Measurements from ENCODE around the gene ZER1. TPM values are rescaled to one million over a fixed set of nuclear protein-coding genes. Genes with fewer than 3 reads are reported as not detected.
A peak's percentile ranks its signal among the peaks of the same experiment; 100 is the strongest.

The ZER1 gene
- total and polyA plus RNA-seq, 2 of the 8 experiments (the other 6 are each of a cell fraction or from before 2014, with no cell fraction given) = 20.5 to 26.6 TPM

- TF ChIP-seq SP1 (IDR thresholded peaks at IDR 0.05; ENCODE audit: low read depth, low read length) (0 out of 2 replicates have a peak, but pooled peaks have one; percentile 16), TAF1 (IDR thresholded peaks at IDR 0.05; ENCODE audit: low read depth, low read length) (peak; percentile 99), POLR2A (IDR thresholded peaks at IDR 0.05; ENCODE audit: control extremely low read depth in 1 of 2, low read depth in 2 of 2, low read length in 2 of 2) (peak; percentile 100)
Measured at GRCh38 chr9:128683340-128684064, 88.2 kb downstream of the ZER1 start (continued).

Small RNA genes within 50 kb of the gene (small RNA-seq; reads per million reads assigned to genes)
- not detected for gene RF00017 (ENCODE audit: insufficient read depth)
- not detected for gene RN7SL560P (ENCODE audit: insufficient read depth)

Other genes starting within 250 kb of the ZER1 start
- gene SPTAN1, start 219.3 kb downstream of the ZER1 start, total RNA-seq (2021; fragmentation: NEBNext Ultra II Directional; extraction: Animal tissue kit (Norgen Biotek cat#: 25700)) = 209 and 216 TPM in 2 replicates
- 182 and 242 TPM in 2 replicates for gene SPTAN1, start 219.3 kb downstream of the ZER1 start, polyA plus RNA-seq (2011; rRNA removed)
- gene DYNC2I2, start 115.1 kb downstream of the ZER1 start, total RNA-seq (2021; fragmentation: NEBNext Ultra II Directional; extraction: Animal tissue kit (Norgen Biotek cat#: 25700)) = 58.0 and 60.4 TPM in 2 replicates
- 78.5 and 113 TPM in 2 replicates for gene DYNC2I2, start 115.1 kb downstream of the ZER1 start, polyA plus RNA-seq (2011; rRNA removed)
- gene SET, start 82.7 kb downstream of the ZER1 start, total RNA-seq (2021; fragmentation: NEBNext Ultra II Directional; extraction: Animal tissue kit (Norgen Biotek cat#: 25700)) = 1,327 and 1,345 TPM in 2 replicates
- gene SET, start 82.7 kb downstream of the ZER1 start, polyA plus RNA-seq (2011; rRNA removed) = 466 and 513 TPM in 2 replicates
- 15.2 and 16.3 TPM in 2 replicates for gene PKN3, start 69.4 kb downstream of the ZER1 start, total RNA-seq (2021; fragmentation: NEBNext Ultra II Directional; extraction: Animal tissue kit (Norgen Biotek cat#: 25700))
- gene PKN3, start 69.4 kb downstream of the ZER1 start, polyA plus RNA-seq (2011; rRNA removed) = 15.7 and 24.4 TPM in 2 replicates
- 32.8 and 35.0 TPM in 2 replicates for gene ZDHHC12, start 47.8 kb downstream of the ZER1 start, total RNA-seq (2021; fragmentation: NEBNext Ultra II Directional; extraction: Animal tissue kit (Norgen Biotek cat#: 25700))
- 93.8 and 121 TPM in 2 replicates for gene ZDHHC12, start 47.8 kb downstream of the ZER1 start, polyA plus RNA-seq (2011; rRNA removed)
- 21.3 and 26.3 TPM in 2 replicates for gene TBC1D13, start 15.3 kb upstream of the ZER1 start, total RNA-seq (2021; fragmentation: NEBNext Ultra II Directional; extraction: Animal tissue kit (Norgen Biotek cat#: 25700))
- gene TBC1D13, start 15.3 kb upstream of the ZER1 start, polyA plus RNA-seq (2011; rRNA removed) = 24.7 and 33.0 TPM in 2 replicates
- gene ENDOG, start 46.6 kb upstream of the ZER1 start, total RNA-seq (2021; fragmentation: NEBNext Ultra II Directional; extraction: Animal tissue kit (Norgen Biotek cat#: 25700)) = 17.5 and 22.4 TPM in 2 replicates
- gene ENDOG, start 46.6 kb upstream of the ZER1 start, polyA plus RNA-seq (2011; rRNA removed) = 23.4 and 31.8 TPM in 2 replicates
- 73.4 and 77.8 TPM in 2 replicates for gene SPOUT1, start 57.9 kb upstream of the ZER1 start, total RNA-seq (2021; fragmentation: NEBNext Ultra II Directional; extraction: Animal tissue kit (Norgen Biotek cat#: 25700))
- 69.2 and 100 TPM in 2 replicates for gene SPOUT1, start 57.9 kb upstream of the ZER1 start, polyA plus RNA-seq (2011; rRNA removed)
- 28.5 and 30.4 TPM in 2 replicates for gene KYAT1, start 110.0 kb upstream of the ZER1 start, total RNA-seq (2021; fragmentation: NEBNext Ultra II Directional; extraction: Animal tissue kit (Norgen Biotek cat#: 25700))
- 42.2 and 56.6 TPM in 2 replicates for gene KYAT1, start 110.0 kb upstream of the ZER1 start, polyA plus RNA-seq (2011; rRNA removed)
- gene LRRC8A, start 110.2 kb upstream of the ZER1 start, total RNA-seq (2021; fragmentation: NEBNext Ultra II Directional; extraction: Animal tissue kit (Norgen Biotek cat#: 25700)) = 103 and 106 TPM in 2 replicates
- gene LRRC8A, start 110.2 kb upstream of the ZER1 start, polyA plus RNA-seq (2011; rRNA removed) = 111 and 114 TPM in 2 replicates
- 14.1 and 18.1 TPM in 2 replicates for gene PHYHD1, start 149.1 kb upstream of the ZER1 start, total RNA-seq (2021; fragmentation: NEBNext Ultra II Directional; extraction: Animal tissue kit (Norgen Biotek cat#: 25700))
- gene PHYHD1, start 149.1 kb upstream of the ZER1 start, polyA plus RNA-seq (2011; rRNA removed) = 25.6 and 33.2 TPM in 2 replicates
- gene DOLK, start 175.7 kb upstream of the ZER1 start, total RNA-seq (2021; fragmentation: NEBNext Ultra II Directional; extraction: Animal tissue kit (Norgen Biotek cat#: 25700)) = 17.2 and 18.8 TPM in 2 replicates
- gene DOLK, start 175.7 kb upstream of the ZER1 start, polyA plus RNA-seq (2011; rRNA removed) = 39.1 and 44.3 TPM in 2 replicates
- gene NUP188, start 175.8 kb upstream of the ZER1 start, total RNA-seq (2021; fragmentation: NEBNext Ultra II Directional; extraction: Animal tissue kit (Norgen Biotek cat#: 25700)) = 95.0 and 111 TPM in 2 replicates
- 90.1 and 107 TPM in 2 replicates for gene NUP188, start 175.8 kb upstream of the ZER1 start, polyA plus RNA-seq (2011; rRNA removed)